Measurements from ENCODE around the gene ZMYND8.

DNA sequence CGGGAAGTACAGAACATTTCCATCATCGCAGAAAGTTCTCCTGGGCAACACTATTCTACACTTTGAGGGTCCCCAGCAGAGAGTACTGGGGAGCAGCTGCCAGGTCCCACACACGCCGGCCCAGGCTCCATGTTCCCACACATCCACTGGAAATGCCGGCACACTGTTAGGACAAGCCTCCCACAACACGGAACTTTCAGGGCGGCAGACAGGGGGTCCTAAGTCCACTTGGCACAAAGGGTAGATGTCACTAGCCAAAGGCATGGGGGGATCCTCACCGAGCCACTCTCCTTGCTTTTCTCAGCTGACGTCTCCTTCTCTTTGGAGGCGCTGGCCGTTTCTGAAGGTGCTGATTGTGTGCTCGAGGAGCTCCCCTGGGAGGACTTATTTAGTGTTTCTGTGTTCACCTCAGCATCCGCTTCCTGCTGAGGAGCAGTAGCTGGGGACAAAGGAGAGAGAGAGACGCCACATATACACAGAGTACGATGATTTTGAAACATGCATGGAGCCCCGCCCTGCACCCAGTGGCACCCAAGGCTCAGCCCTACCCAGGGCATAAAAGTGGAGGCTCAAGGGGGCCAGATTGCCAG lies 135.4 kb downstream of the ZMYND8 start:
- TF ChIP-seq, protein P1, sequence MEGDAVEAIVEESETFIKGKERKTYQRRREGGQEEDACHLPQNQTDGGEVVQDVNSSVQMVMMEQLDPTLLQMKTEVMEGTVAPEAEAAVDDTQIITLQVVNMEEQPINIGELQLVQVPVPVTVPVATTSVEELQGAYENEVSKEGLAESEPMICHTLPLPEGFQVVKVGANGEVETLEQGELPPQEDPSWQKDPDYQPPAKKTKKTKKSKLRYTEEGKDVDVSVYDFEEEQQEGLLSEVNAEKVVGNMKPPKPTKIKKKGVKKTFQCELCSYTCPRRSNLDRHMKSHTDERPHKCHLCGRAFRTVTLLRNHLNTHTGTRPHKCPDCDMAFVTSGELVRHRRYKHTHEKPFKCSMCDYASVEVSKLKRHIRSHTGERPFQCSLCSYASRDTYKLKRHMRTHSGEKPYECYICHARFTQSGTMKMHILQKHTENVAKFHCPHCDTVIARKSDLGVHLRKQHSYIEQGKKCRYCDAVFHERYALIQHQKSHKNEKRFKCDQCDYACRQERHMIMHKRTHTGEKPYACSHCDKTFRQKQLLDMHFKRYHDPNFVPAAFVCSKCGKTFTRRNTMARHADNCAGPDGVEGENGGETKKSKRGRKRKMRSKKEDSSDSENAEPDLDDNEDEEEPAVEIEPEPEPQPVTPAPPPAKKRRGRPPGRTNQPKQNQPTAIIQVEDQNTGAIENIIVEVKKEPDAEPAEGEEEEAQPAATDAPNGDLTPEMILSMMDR (IDR thresholded peaks at IDR 0.05), result no peak
- no peak for TF ChIP-seq POLR2A (IDR thresholded peaks at IDR 0.05)
